Adrenal gland (tissue), 12 donors: ENCODE data around the gene APOA1. TPM values are rescaled to one million over a fixed set of nuclear protein-coding genes. Genes with fewer than 3 reads are reported as not detected.

Experiments
- DNase-seq, 7 donors: peaks; one replicate each; pipeline ENCODE4 v3.0.0-alpha.2; 2019 to 2020
- H3K27ac ChIP-seq, 5 donors: fragments of 200-600 bp; sonication (generic) in 4 of 5; 1 replicate in 3 of 5; 2 replicates in 2 of 5; pipeline versions ENCODE4 v1.5.1 to v1.8.0; 2016 to 2020; ENCODE audit warnings: mild to moderate bottlenecking in 1 of 5
- H3K27me3 ChIP-seq: fragments of 200-600 bp; 2 replicates; pipeline ENCODE4 v1.8.0; 2021
- H3K36me3 ChIP-seq, 2 donors: fragments of 200-600 bp; replicated peaks in 1 of 2; 1 replicate in 1 of 2; 2 replicates in 1 of 2; pipeline versions ENCODE4 v1.5.1 to v1.8.0; 2018 to 2022
- H3K4me1 ChIP-seq, 2 donors: fragments of 200-600 bp; replicated peaks in 1 of 2; 1 replicate in 1 of 2; 2 replicates in 1 of 2; pipeline versions ENCODE4 v1.5.1 to v1.8.0; 2018 to 2021
- H3K4me3 ChIP-seq, 4 donors: fragments of 200-600 bp; sonication (generic) in 3 of 4; one replicate each; pipeline ENCODE4 v1.5.1; 2016 to 2018
- H3K9me3 ChIP-seq, 3 donors: fragments of 200-600 bp; sonication (generic) in 1 of 3; replicated peaks in 1 of 3; 1 replicate in 2 of 3; 2 replicates in 1 of 3; pipeline versions ENCODE4 v1.5.1 to v1.8.0; 2016 to 2021
- CTCF ChIP-seq, 6 experiments: fragments of 450-650 bp in 4 of 6; fragments of 200-600 bp in 2 of 6; sonication (generic) in 1 of 6; IDR thresholded peaks; 1 replicate in 5 of 6; 2 replicates in 1 of 6; pipeline versions ENCODE4 v1.5.1 to v1.8.0; 2016 to 2021; ENCODE audit warnings: antibody characterized with exemption in 6 of 6, mild to moderate bottlenecking in 2 of 6, moderate library complexity in 1 of 6
- POLR2A ChIP-seq, 2 donors: fragments of 450-650 bp; IDR thresholded peaks; one replicate each; pipeline ENCODE4 v1.6.1; 2017; ENCODE audit warnings: antibody characterized with exemption in 2 of 2, mild to moderate bottlenecking in 2 of 2, moderate library complexity in 1 of 2
- WGBS, 4 donors: extraction: QIAGEN DNeasy Blood & Tissue Kit in 2 of 4; methylation state at CpG; one replicate each; pipeline versions ENCODE4 v1.1.5 to v1.1.7; 2013 to 2017; 5-methylcytosine and 5-hydroxymethylcytosine counted together
- intact Hi-C, 2 donors: fragments of 100-400 bp; cut with DNase I; formaldehyde crosslinking; loops; one replicate each; pipeline versions ENCODE4 v1.14.1 to v1.15.0; 2022 to 2023
- polyA plus RNA-seq, 3 donors: library from polyadenylated mRNA; stranded (reverse); fragments of 200-250 nt in 2 of 3; fragments of 350-450 nt in 1 of 3; fragmentation: Illumina TruSeq in 1 of 3; extraction: RNeasy Lipid Tissue Mini Kit (QIAGEN cat#74804) in 1 of 3; gene quantifications; one replicate each; pipeline ENCODE4 v1.2.3, GENCODE V29; 2013 to 2014
- total RNA-seq, 9 donors: library from RNA; depleted of rRNA in 4 of 9; stranded (reverse); fragments of >200 nt in 4 of 9; fragments of 120-200 nt in 1 of 9; fragmentation: NEBNext Ultra II Directional in 1 of 9; extraction: Animal tissue kit (Norgen Biotek cat#: 25700) in 1 of 9; gene quantifications; one replicate each; pipeline versions ENCODE4 v1.1.0 to v1.2.4, GENCODE V29; 2013 to 2023
- donor health status: healthy with polysubstance abuse.
- donor health status: Bipolar disorder and iron deficiency.
- donor health status: DM: yes; HTN: yes; CAD: no.
- donor health status: DM: no; HTN: no; CAD: no.
- donor health status: DM: no; HTN: no; CAD: no.
- donor health status: DM: yes; HTN: yes; CAD: no.

Gene APOA1
- total and polyA plus RNA-seq, 12 donors = 0.28 to 691 (median 2.6) TPM; not detected in 4

- TF ChIP-seq POLR2A (IDR thresholded peaks at IDR 0.05) = no peak
- 85 to 98% (median 95%) methylated on average over 2 of the region's 2 CpGs for WGBS, 4 donors
- Histone ChIP-seq H3K27ac (no peak overlapping the region), H3K9me3 (no peaks in the 10 kb centered on the region), H3K27me3 (peaks cover 6% of the 10 kb centered on the region), H3K4me1 (no peaks in the 10 kb centered on the region), H3K4me3 (no peak overlapping the region), H3K36me3 (no peaks in the 10 kb centered on the region)
- DNase-seq = no peak
- intact Hi-C loops = no loop called here
These were observed 36.8 kb downstream of the APOA1 start for GRCh38 chr11:116800610-116801009.

GRCh38 chr11:116798368-116798767 lies 39.1 kb downstream of the APOA1 start:
- Histone ChIP-seq H3K36me3 (no peaks in the 10 kb centered on the region), H3K4me3 (no peak overlapping the region), H3K27me3 (peaks cover 6% of the 10 kb centered on the region), H3K27ac (no peak overlapping the region), H3K9me3 (no peaks in the 10 kb centered on the region), H3K4me1 (no peaks in the 10 kb centered on the region)
- intact Hi-C loops = loop anchor here in 1 of 2 donors (10.0 kb wide), 1 partner anchor 306 kb away; no protein-coding TSS in a partner anchor
- WGBS, 4 donors = 74 to 84% (median 82%) methylated on average over 5 of the region's 5 CpGs
- no peak for DNase-seq
- no peak for TF ChIP-seq POLR2A (IDR thresholded peaks at IDR 0.05)
- no peak for TF ChIP-seq CTCF (IDR thresholded peaks at IDR 0.05)

GRCh38 chr11:116797816-116798215 lies 39.6 kb downstream of the APOA1 start:
- no peak overlapping the region for H3K27ac ChIP-seq
- DNase-seq = no peak
- intact Hi-C loops = loop anchor here in 1 of 2 donors (10.0 kb wide), 1 partner anchor 307 kb away; no protein-coding TSS in a partner anchor
- no peaks in the 10 kb centered on the region for H3K36me3 ChIP-seq
- no peak overlapping the region for H3K4me3 ChIP-seq
- H3K4me1 ChIP-seq = no peaks in the 10 kb centered on the region
- 68 to 75% (median 72%) methylated on average over 5 of the region's 5 CpGs for WGBS, 4 donors
- H3K27me3 ChIP-seq = peaks cover 6% of the 10 kb centered on the region
- TF ChIP-seq CTCF (IDR thresholded peaks at IDR 0.05) (no peak), POLR2A (IDR thresholded peaks at IDR 0.05) (no peak)
- no peaks in the 10 kb centered on the region for H3K9me3 ChIP-seq

DNA sequence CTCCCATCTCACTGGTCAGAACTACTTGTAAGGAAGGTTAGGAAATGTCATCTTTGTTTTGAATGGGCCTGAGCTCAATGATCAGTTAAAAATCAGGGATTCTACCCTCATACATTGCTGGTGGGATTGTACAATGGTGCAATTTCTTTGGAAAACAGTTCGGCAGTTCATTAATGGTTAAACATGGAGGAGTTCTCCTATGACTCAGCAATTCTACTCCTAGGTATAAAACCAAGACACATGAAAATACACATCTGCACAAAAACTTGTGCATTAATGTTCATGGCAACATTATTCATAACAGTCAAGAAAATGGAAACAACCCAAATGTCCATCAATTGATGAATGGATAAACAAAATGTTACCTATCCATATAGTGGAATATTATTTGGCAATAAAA lies 40.9 kb downstream of the APOA1 start:
- 68 to 100% (median 86%) methylated on average over 1 of the region's 1 CpG for WGBS, 4 donors
- H3K27ac ChIP-seq = no peak overlapping the region
- no peaks in the 10 kb centered on the region for H3K4me1 ChIP-seq
- no peak for TF ChIP-seq POLR2A (IDR thresholded peaks at IDR 0.05)
- no peak for TF ChIP-seq CTCF (IDR thresholded peaks at IDR 0.05)
- no peaks in the 10 kb centered on the region for H3K36me3 ChIP-seq
- intact Hi-C loops = loop anchor here in 1 of 2 donors (10.0 kb wide), 1 partner anchor 308 kb away; no protein-coding TSS in a partner anchor
- peaks cover under 1% of the 10 kb centered on the region for H3K27me3 ChIP-seq
- no peak overlapping the region for H3K4me3 ChIP-seq
- no peaks in the 10 kb centered on the region for H3K9me3 ChIP-seq
- DNase-seq = no peak

- DNase-seq = no peak
- H3K4me1 ChIP-seq = no peaks in the 10 kb centered on the region
- no peak overlapping the region for H3K4me3 ChIP-seq
- no peak overlapping the region for H3K27ac ChIP-seq
- no peaks in the 10 kb centered on the region for H3K36me3 ChIP-seq
- H3K27me3 ChIP-seq = no peaks in the 10 kb centered on the region
- intact Hi-C loops = loop anchor here (5.0 to 10.0 kb wide), 4 partner anchors 42 to 312 kb away; partner anchors contain the start of gene APOA1 (in 1 of the 2)
- TF ChIP-seq POLR2A (IDR thresholded peaks at IDR 0.05) (no peak), CTCF (IDR thresholded peaks at IDR 0.05) (no peak)
- WGBS, 4 donors = 73 to 81% (median 76%) methylated on average over 2 of the region's 2 CpGs
- H3K9me3 ChIP-seq = no peaks in the 10 kb centered on the region
These were observed 42.6 kb downstream of the APOA1 start for GRCh38 chr11:116794851-116795250.
